Activated gamma-delta T cell (primary cell): ENCODE results near the gene ARHGEF17.

Source experiments
- DNase-seq: peaks from one replicate; lab custom pipeline; 2025; lab: John Stamatoyannopoulos, UW

ARHGEF17 gene

GRCh38 chr11:73314117-73314961 is 6.3 kb downstream of the ARHGEF17 start:
- DNase-seq: no peak

- DNase-seq: no peak
Measured at GRCh38 chr11:73315293-73316020, 7.4 kb downstream of the ARHGEF17 start.

GRCh38 chr11:73316422-73316821 is 8.3 kb downstream of the ARHGEF17 start:
- DNase-seq: no peak

- no peak for DNase-seq
Measured at GRCh38 chr11:73317373-73317772, 9.3 kb downstream of the ARHGEF17 start.

- no peak for DNase-seq
Measured at GRCh38 chr11:73317803-73318202, 9.7 kb downstream of the ARHGEF17 start.

GRCh38 chr11:73318501-73319011 is 10.5 kb downstream of the ARHGEF17 start:
- DNase-seq: no peak

- DNase-seq: no peak
Measured at GRCh38 chr11:73320763-73321603, 12.9 kb downstream of the ARHGEF17 start.

- DNase-seq: no peak
Measured at GRCh38 chr11:73321604-73322381, 13.7 kb downstream of the ARHGEF17 start.

- DNase-seq: no peak
Measured at GRCh38 chr11:73322382-73323306, 14.6 kb downstream of the ARHGEF17 start.

- no peak for DNase-seq
Measured at GRCh38 chr11:73323464-73323863, 15.4 kb downstream of the ARHGEF17 start.

GRCh38 chr11:73324116-73324515 is 16.0 kb downstream of the ARHGEF17 start:
- no peak for DNase-seq

GRCh38 chr11:73324665-73325035 is 16.6 kb downstream of the ARHGEF17 start:
- no peak for DNase-seq

- DNase-seq: no peak
Measured at GRCh38 chr11:73325036-73325981, 17.2 kb downstream of the ARHGEF17 start.

- DNase-seq: no peak
Measured at GRCh38 chr11:73326929-73327811, 19.1 kb downstream of the ARHGEF17 start.

GRCh38 chr11:73327812-73328364 is 19.8 kb downstream of the ARHGEF17 start:
- no peak for DNase-seq

- no peak for DNase-seq
Measured at GRCh38 chr11:73330569-73331093, 22.6 kb downstream of the ARHGEF17 start.

- DNase-seq: no peak
Measured at GRCh38 chr11:73331138-73331916, 23.3 kb downstream of the ARHGEF17 start.
